ENCODE measurements around the gene PXMP4.
A peak's percentile ranks its signal among the peaks of the same experiment; 100 is the strongest.
"Not testable (repeated sequence)": the region's sequence is repeated elsewhere in the genome, so short reads cannot be mapped to it uniquely, and the experiment has no call there.

Gene PXMP4

GRCh38 chr20:33701629-33702450 lies 18.3 kb downstream of the PXMP4 start:
- DNase-seq, result no peak

GRCh38 chr20:33700696-33701441 lies 19.2 kb downstream of the PXMP4 start:
- not testable (repeated sequence) for DNase-seq

GRCh38 chr20:33698966-33699365 lies 21.1 kb downstream of the PXMP4 start:
- DNase-seq, result not testable (repeated sequence)

GRCh38 chr20:33697129-33697528 lies 23.0 kb downstream of the PXMP4 start:
- DNase-seq, result no peak

GRCh38 chr20:33696448-33696847 lies 23.7 kb downstream of the PXMP4 start:
- DNase-seq, result no peak

GRCh38 chr20:33694639-33695012 lies 25.5 kb downstream of the PXMP4 start:
- no peak for DNase-seq

GRCh38 chr20:33693741-33694638 lies 26.1 kb downstream of the PXMP4 start:
- DNase-seq, result no peak

- DNase-seq, result no peak
These were observed 26.8 kb downstream of the PXMP4 start for GRCh38 chr20:33693289-33693688.

- no peak for DNase-seq
These were observed 30.1 kb downstream of the PXMP4 start for GRCh38 chr20:33689973-33690372.

GRCh38 chr20:33689493-33689892 lies 30.6 kb downstream of the PXMP4 start:
- no peak for DNase-seq

- no peak for DNase-seq
These were observed 31.1 kb downstream of the PXMP4 start for GRCh38 chr20:33688938-33689424.

GRCh38 chr20:33687993-33688937 lies 31.8 kb downstream of the PXMP4 start:
- DNase-seq, result no peak

GRCh38 chr20:33687370-33687915 lies 32.7 kb downstream of the PXMP4 start:
- DNase-seq, result no peak

- no peak for DNase-seq
These were observed 33.1 kb downstream of the PXMP4 start for GRCh38 chr20:33686984-33687366.

GRCh38 chr20:33686100-33686983 lies 33.8 kb downstream of the PXMP4 start, which contains the start of gene E2F1:
TSS of gene E2F1 (minus strand) at chr20:33686385. CDS start at chr20:33686264, 121 bp downstream.
- peak; percentile 84 to 94 for DNase-seq

GRCh38 chr20:33685328-33686099 lies 34.6 kb downstream of the PXMP4 start:
- DNase-seq, result no peak

- DNase-seq, result no peak
These were observed 35.4 kb downstream of the PXMP4 start for GRCh38 chr20:33684533-33685327.

- no peak for DNase-seq
These were observed 38.3 kb downstream of the PXMP4 start for GRCh38 chr20:33681728-33682353.

Measured in NCI-H187 (cell line).